Peyer's patch (tissue), 4 donors: Measurements from ENCODE around the gene PYGM.

ENCODE experiments used
- POLR2A ChIP-seq, 2 donors: fragments of 450-650 bp; IDR thresholded peaks; one replicate each; pipeline ENCODE4 v1.5.1; 2017; ENCODE audit warnings: antibody characterized with exemption in 2 of 2, mild to moderate bottlenecking in 2 of 2, moderate library complexity in 2 of 2
- TF ChIP-seq, protein P1 (sequence below), 6 experiments: fragments of 450-650 bp in 4 of 6; fragments of 200-600 bp in 2 of 6; sonication (generic) in 1 of 6; IDR thresholded peaks; one replicate each; pipeline ENCODE4 v1.5.1; 2017 to 2019; ENCODE audit warnings: antibody characterized with exemption in 6 of 6, mild to moderate bottlenecking in 3 of 6, moderate library complexity in 1 of 6

DNA sequence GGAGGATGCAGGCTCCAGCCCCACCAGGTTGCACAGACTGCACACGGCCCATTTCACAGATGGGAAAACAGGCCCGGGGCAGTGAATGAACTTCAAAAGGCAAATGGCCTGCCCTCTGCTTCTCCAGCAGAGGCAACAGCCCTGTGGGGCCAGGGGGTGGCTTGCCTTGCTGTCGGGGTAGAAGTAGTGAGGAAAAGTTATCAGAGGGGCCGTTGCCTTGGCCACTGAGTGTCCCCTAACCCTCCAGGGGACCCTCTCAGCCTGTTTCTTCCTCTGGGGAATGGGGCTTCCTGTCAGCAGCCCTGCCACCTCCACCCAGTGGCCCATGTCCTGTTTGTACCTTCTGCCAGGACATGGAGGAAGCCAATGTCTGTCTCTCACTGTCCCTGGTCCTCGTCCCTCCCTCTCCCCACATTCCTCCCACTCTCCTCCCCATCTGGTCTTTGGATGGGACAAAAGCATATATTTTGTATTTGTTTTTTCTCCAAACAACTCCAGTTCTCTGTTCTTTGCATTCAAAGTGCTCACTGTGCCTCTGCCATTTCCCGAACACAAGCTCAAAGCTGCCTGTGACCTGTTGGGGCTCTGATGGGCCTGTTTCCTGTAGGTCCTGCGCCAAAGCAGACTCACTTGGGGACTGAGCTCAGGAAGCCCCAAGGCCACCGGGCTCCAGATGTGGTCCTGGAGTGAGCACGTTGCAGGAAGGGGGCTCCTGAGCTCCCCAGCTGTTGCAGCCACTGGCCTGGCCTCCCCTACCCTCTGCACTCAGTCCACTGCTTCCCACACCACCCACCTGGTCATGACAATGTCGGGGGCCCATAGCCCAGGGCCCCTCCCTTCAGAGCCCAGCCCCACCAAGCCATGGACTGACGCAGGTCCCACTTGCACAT, 33.7 kb upstream of the PYGM start:
- TF ChIP-seq, protein P1, sequence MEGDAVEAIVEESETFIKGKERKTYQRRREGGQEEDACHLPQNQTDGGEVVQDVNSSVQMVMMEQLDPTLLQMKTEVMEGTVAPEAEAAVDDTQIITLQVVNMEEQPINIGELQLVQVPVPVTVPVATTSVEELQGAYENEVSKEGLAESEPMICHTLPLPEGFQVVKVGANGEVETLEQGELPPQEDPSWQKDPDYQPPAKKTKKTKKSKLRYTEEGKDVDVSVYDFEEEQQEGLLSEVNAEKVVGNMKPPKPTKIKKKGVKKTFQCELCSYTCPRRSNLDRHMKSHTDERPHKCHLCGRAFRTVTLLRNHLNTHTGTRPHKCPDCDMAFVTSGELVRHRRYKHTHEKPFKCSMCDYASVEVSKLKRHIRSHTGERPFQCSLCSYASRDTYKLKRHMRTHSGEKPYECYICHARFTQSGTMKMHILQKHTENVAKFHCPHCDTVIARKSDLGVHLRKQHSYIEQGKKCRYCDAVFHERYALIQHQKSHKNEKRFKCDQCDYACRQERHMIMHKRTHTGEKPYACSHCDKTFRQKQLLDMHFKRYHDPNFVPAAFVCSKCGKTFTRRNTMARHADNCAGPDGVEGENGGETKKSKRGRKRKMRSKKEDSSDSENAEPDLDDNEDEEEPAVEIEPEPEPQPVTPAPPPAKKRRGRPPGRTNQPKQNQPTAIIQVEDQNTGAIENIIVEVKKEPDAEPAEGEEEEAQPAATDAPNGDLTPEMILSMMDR (IDR thresholded peaks at IDR 0.05) = no peak
- no peak for TF ChIP-seq POLR2A (IDR thresholded peaks at IDR 0.05)
